HepG2 (cell line): ENCODE data around the gene DSPP.

Experiments used
- FOXM1 ChIP-seq: sonication (generic); formaldehyde crosslinking; IDR thresholded peaks from 2 replicates; pipeline ENCODE4 v1.5.0; 2020; ENCODE audit warnings: missing genetic modification reagents
- POLR2AphosphoS5 ChIP-seq: IDR thresholded peaks from 2 replicates; pipeline ENCODE4 v1.6.1; 2012; ENCODE audit warnings: low read depth, low read length
- ZUFSP ChIP-seq: sonication (generic); formaldehyde crosslinking; IDR thresholded peaks from 2 replicates; pipeline ENCODE4 v1.9.0; 2021; ENCODE audit warnings: missing genetic modification reagents, mild to moderate bottlenecking, borderline replicate concordance

GRCh38 chr4:87649980-87650379 lies 41.7 kb downstream of the DSPP start, which contains the start of gene DMP1:
- TF ChIP-seq FOXM1 (no peak), POLR2AphosphoS5 (no peak), ZUFSP (CRISPR knock-in tag) (no peak)
